ENCODE results near the gene DNAH6.
"Not testable (repeated sequence)": the region's sequence is repeated elsewhere in the genome, so short reads cannot be mapped to it uniquely, and the experiment has no call there.

DNAH6 gene

DNA sequence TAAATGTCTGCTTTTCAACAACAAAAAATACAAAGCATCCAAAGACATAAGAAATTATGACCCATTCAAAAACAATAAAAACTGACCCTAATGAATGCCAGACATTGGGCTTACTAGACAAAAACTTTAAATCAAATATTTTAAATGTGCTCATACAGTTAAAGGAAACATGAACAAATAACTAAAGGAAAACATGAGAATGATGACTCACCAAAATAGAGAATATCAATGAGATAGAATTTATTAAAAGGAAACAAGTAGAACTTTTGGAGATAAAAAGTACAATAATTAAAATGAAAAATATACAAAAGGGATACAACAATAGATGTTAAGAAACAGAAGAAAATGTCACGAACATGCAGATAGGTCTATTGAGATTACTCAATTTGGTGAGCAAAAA, 254.0 kb downstream of the DNAH6 start:
- no peak overlapping the region for H3K4me3 ChIP-seq (replicated peaks; ENCODE audit: low read depth, low read length)
- TF ChIP-seq, protein P1, sequence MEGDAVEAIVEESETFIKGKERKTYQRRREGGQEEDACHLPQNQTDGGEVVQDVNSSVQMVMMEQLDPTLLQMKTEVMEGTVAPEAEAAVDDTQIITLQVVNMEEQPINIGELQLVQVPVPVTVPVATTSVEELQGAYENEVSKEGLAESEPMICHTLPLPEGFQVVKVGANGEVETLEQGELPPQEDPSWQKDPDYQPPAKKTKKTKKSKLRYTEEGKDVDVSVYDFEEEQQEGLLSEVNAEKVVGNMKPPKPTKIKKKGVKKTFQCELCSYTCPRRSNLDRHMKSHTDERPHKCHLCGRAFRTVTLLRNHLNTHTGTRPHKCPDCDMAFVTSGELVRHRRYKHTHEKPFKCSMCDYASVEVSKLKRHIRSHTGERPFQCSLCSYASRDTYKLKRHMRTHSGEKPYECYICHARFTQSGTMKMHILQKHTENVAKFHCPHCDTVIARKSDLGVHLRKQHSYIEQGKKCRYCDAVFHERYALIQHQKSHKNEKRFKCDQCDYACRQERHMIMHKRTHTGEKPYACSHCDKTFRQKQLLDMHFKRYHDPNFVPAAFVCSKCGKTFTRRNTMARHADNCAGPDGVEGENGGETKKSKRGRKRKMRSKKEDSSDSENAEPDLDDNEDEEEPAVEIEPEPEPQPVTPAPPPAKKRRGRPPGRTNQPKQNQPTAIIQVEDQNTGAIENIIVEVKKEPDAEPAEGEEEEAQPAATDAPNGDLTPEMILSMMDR (IDR thresholded peaks at IDR 0.05; ENCODE audit: low read depth, low read length, missing control alignments): no peak
- no peak for DNase-seq (ENCODE audit: extremely low read depth, low read depth)

- no peak for DNase-seq (ENCODE audit: extremely low read depth, low read depth)
- no peak overlapping the region for H3K4me3 ChIP-seq (replicated peaks; ENCODE audit: low read depth, low read length)
- TF ChIP-seq, protein P1 (IDR thresholded peaks at IDR 0.05; ENCODE audit: low read depth, low read length, missing control alignments): no peak
These were observed 255.0 kb downstream of the DNAH6 start for GRCh38 chr2:84771251-84771650.

DNA sequence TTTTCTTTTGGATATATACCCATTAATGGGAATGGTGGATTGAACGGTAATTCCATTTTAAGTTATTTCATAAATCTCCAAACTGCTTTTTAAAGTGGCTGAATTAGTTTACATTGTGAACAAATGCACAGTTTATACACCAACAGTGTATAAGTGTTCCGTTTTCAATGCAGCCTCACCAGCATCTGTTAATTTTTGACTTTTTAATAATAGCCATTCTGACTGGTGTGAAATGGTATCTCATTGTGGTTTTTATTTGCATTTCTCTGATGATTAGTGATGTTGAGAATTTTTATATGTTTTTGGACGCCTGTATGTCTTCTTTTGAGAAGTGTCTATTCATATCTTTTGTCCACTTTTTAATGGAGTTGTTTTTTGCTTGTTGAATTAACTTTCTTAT, 257.3 kb downstream of the DNAH6 start:
- not testable (repeated sequence) for DNase-seq (ENCODE audit: extremely low read depth, low read depth); H3K4me3 ChIP-seq (replicated peaks; ENCODE audit: low read depth, low read length)

GRCh38 chr2:84776011-84776410, 259.7 kb downstream of the DNAH6 start:
- TF ChIP-seq, protein P1 (IDR thresholded peaks at IDR 0.05; ENCODE audit: low read depth, low read length, missing control alignments): no peak
- DNase-seq (ENCODE audit: extremely low read depth, low read depth): no peak
- no peak overlapping the region for H3K4me3 ChIP-seq (replicated peaks; ENCODE audit: low read depth, low read length)

DNA sequence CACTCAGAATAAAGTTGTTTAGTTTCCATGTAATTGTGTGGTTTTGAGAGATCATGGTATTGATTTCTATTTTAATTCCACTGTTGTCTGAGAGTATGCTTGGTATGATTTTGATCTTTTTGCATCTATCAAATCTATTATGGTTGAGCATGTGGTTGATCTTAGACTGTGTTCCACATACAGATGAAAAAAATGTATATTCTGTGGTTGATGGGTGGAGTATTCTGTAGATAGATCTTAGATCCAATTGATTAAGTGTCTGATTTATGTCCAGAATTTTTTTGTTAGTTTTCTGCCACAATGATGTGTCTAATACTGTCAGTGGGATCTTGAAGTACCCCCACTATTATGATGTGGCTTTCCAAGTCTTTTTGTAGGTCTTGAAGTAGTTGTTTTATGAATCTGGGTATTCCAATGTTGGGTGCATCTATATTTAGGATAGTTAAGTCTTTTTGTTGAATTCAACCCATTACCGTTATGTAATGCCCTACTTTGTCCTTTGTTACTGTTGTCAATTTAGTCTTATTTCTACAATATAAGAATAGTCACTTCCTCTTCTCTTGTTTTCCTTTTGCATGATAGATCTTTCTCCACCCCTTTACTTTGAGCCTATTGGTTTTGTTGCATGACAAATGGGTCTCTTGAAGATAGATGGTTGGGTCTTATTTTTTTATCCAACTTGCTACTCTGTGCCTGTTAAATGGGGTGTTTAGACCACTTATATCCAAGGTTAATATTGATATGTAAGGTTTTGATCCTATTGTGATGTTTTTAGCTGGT, 262.8 kb downstream of the DNAH6 start:
- H3K4me3 ChIP-seq (replicated peaks; ENCODE audit: low read depth, low read length): no peak overlapping the region
- no peak for DNase-seq (ENCODE audit: extremely low read depth, low read depth)
- TF ChIP-seq, protein P1 (IDR thresholded peaks at IDR 0.05; ENCODE audit: low read depth, low read length, missing control alignments): no peak

- no peak overlapping the region for H3K4me3 ChIP-seq (replicated peaks; ENCODE audit: low read depth, low read length)
- DNase-seq (ENCODE audit: extremely low read depth, low read depth): no peak
- TF ChIP-seq, protein P1 (IDR thresholded peaks at IDR 0.05; ENCODE audit: low read depth, low read length, missing control alignments): no peak
These were observed 263.5 kb downstream of the DNAH6 start for GRCh38 chr2:84779781-84780180.

DNA sequence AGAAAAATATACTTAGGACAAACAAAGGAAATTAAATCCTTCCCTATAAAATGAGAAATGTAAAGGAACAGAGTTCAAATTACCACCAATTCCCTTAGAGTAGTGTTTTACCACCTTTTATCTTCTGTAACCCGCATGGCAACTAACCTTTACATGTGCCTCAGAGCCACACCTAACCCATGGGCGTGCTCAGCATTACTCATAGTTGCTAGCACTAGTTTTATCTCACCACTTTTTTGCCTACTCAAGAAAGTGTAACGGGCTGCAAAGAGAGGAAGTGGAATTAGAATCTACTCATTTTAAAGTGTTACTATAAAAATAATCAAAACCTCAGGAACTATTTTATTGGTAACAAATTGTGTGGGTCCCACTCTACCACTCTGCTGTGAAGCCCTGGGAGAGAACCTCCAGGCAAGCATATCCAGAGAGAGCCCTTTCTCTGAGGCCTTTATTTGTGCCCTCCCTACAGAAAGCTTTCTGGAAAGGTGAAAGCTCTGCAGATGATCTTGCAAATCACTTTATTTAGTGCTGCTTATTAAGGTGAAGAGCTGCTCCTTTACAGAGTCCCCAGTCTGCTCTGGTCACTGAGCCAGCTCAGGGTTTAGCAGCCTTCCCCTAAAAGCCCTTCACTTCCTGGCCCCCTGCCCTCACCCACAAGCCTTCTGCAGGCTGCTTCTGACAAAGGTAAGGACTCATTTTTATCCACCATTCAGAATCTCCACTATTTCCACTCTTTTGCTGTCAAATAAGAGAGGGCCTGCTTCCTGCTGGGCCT, 265.8 kb downstream of the DNAH6 start:
- no peak overlapping the region for H3K4me3 ChIP-seq (replicated peaks; ENCODE audit: low read depth, low read length)
- DNase-seq (ENCODE audit: extremely low read depth, low read depth): no peak
- TF ChIP-seq, protein P1 (IDR thresholded peaks at IDR 0.05; ENCODE audit: low read depth, low read length, missing control alignments): no peak
